Measurements from ENCODE around the gene ANGEL1.

Gene ANGEL1

GRCh38 chr14:76753541-76754198 lies 59.0 kb downstream of the ANGEL1 start:
- H3K27me3 ChIP-seq (ENCODE audit: low read length): no peaks in the 10 kb centered on the region
- H3K36me3 ChIP-seq (ENCODE audit: low read length): no peaks in the 10 kb centered on the region
- no peak overlapping the region for H3K4me2 ChIP-seq (ENCODE audit: low read depth, low read length, poor library complexity, severe bottlenecking)
- no peaks in the 10 kb centered on the region for H3F3A ChIP-seq (ENCODE audit: insufficient read depth)
- no peak overlapping the region for H3K9ac ChIP-seq (ENCODE audit: low read length)
- no peak overlapping the region for H2AFZ ChIP-seq (ENCODE audit: low read depth, low read length, severe bottlenecking)
- H3K27ac ChIP-seq (ENCODE audit: low read depth, low read length): no peak overlapping the region
- H4K20me1 ChIP-seq (ENCODE audit: low read depth, low read length): no peaks in the 10 kb centered on the region
- H3K4me3 ChIP-seq (ENCODE audit: insufficient read depth, low read length, poor library complexity, severe bottlenecking): no peak overlapping the region
- no peaks in the 10 kb centered on the region for H3K9me3 ChIP-seq (ENCODE audit: insufficient read depth, low read length)
- no peaks in the 10 kb centered on the region for H3K9me2 ChIP-seq (replicated peaks; ENCODE audit: insufficient read depth, low read length)
- H3K79me2 ChIP-seq (ENCODE audit: insufficient read depth, low read length): no peaks in the 10 kb centered on the region
- TF ChIP-seq CTCF (IDR thresholded peaks at IDR 0.05; ENCODE audit: insufficient read depth, low read length, poor library complexity, severe bottlenecking) (no peak), EZH2phosphoT487 (conservative IDR thresholded peaks at IDR 0.05; ENCODE audit: low read length) (no peak)

GRCh38 chr14:76752744-76753143 lies 59.9 kb downstream of the ANGEL1 start:
- TF ChIP-seq EZH2phosphoT487 (conservative IDR thresholded peaks at IDR 0.05; ENCODE audit: low read length) (no peak), CTCF (IDR thresholded peaks at IDR 0.05; ENCODE audit: insufficient read depth, low read length, poor library complexity, severe bottlenecking) (no peak)
- H2AFZ ChIP-seq (ENCODE audit: low read depth, low read length, severe bottlenecking): no peak overlapping the region
- H3K27ac ChIP-seq (ENCODE audit: low read depth, low read length): no peak overlapping the region
- H3F3A ChIP-seq (ENCODE audit: insufficient read depth): no peaks in the 10 kb centered on the region
- no peaks in the 10 kb centered on the region for H3K9me2 ChIP-seq (replicated peaks; ENCODE audit: insufficient read depth, low read length)
- no peaks in the 10 kb centered on the region for H4K20me1 ChIP-seq (ENCODE audit: low read depth, low read length)
- no peaks in the 10 kb centered on the region for H3K79me2 ChIP-seq (ENCODE audit: insufficient read depth, low read length)
- H3K9me3 ChIP-seq (ENCODE audit: insufficient read depth, low read length): no peaks in the 10 kb centered on the region
- no peaks in the 10 kb centered on the region for H3K27me3 ChIP-seq (ENCODE audit: low read length)
- H3K36me3 ChIP-seq (ENCODE audit: low read length): no peaks in the 10 kb centered on the region
- H3K4me3 ChIP-seq (ENCODE audit: insufficient read depth, low read length, poor library complexity, severe bottlenecking): no peak overlapping the region
- no peak overlapping the region for H3K9ac ChIP-seq (ENCODE audit: low read length)
- no peak overlapping the region for H3K4me2 ChIP-seq (ENCODE audit: low read depth, low read length, poor library complexity, severe bottlenecking)

- H3F3A ChIP-seq (ENCODE audit: insufficient read depth): no peaks in the 10 kb centered on the region
Observed at GRCh38 chr14:76742966-76743365, 69.7 kb downstream of the ANGEL1 start.

More at GRCh38 chr14:76742966-76743365, 69.7 kb downstream of the ANGEL1 start:
- Histone ChIP-seq H2AFZ (ENCODE audit: low read depth, low read length, severe bottlenecking) (no peak overlapping the region), H4K20me1 (ENCODE audit: low read depth, low read length) (no peaks in the 10 kb centered on the region), H3K27me3 (ENCODE audit: low read length) (no peaks in the 10 kb centered on the region), H3K4me3 (ENCODE audit: insufficient read depth, low read length, poor library complexity, severe bottlenecking) (no peak overlapping the region), H3K9me2 (replicated peaks; ENCODE audit: insufficient read depth, low read length) (no peaks in the 10 kb centered on the region), H3K9me3 (ENCODE audit: insufficient read depth, low read length) (no peaks in the 10 kb centered on the region), H3K27ac (ENCODE audit: low read depth, low read length) (no peak overlapping the region), H3K79me2 (ENCODE audit: insufficient read depth, low read length) (no peaks in the 10 kb centered on the region), H3K36me3 (ENCODE audit: low read length) (no peaks in the 10 kb centered on the region), H3K4me2 (ENCODE audit: low read depth, low read length, poor library complexity, severe bottlenecking) (no peak overlapping the region), H3K9ac (ENCODE audit: low read length) (no peak overlapping the region)
- TF ChIP-seq CTCF (IDR thresholded peaks at IDR 0.05; ENCODE audit: insufficient read depth, low read length, poor library complexity, severe bottlenecking) (no peak), EZH2phosphoT487 (conservative IDR thresholded peaks at IDR 0.05; ENCODE audit: low read length) (no peak)
